ENCODE measurements around the gene CUL7. TPM values are rescaled to one million over a fixed set of nuclear protein-coding genes. Genes with fewer than 3 reads are reported as not detected.
"Not testable (repeated sequence)": the region's sequence is repeated elsewhere in the genome, so short reads cannot be mapped to it uniquely, and the experiment has no call there.

Gene CUL7
- total and polyA plus RNA-seq, 10 of the 15 experiments (the other 5 are each of a cell fraction or from before 2014, with no cell fraction given) = 0.66 to 18.4 (median 10.9) TPM

DNA sequence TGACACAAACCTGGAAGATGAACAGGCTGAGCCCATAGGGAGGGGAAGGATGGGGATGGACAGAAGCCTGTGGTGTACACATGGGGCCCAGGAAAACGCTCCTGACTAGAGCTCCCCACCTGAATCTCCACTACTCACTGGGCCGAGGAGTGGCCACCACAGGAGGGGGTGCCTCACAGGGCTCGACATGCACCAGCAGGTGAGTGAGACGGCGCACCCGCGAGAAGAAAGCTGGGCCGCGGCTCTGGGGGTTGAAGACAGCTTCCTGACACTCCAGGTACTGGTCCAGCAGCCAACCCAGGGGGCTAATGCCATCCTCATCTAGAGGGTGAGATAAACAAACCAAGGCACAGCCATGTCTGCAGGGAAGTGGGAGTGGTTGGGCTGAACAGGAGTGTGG lies 10.3 kb downstream of the CUL7 start:
- ChIA-PET POLR2A (interaction anchor here (0.6 kb wide), 1 partner anchor 127 kb away, joined by 5 read pairs; no protein-coding TSS in a partner anchor), RAD21 (ENCODE audit: unreplicated experiment) (no interaction called here), CTCF (no interaction called here), SMC1A (ENCODE audit: uncharacterized antibody, unreplicated experiment) (no interaction called here)
- 99% methylated on average over 9 of the region's 9 CpGs for WGBS (ENCODE audit: insufficient coverage, insufficient replicate concordance, low lambda C conversion rate, missing lambda C conversion rate)
- Histone ChIP-seq H3K9me3 (replicated peaks; ENCODE audit: control insufficient read depth, insufficient read depth, low read length) (no peaks in the 10 kb centered on the region), H3K79me2 (ENCODE audit: control insufficient read depth, insufficient read depth, low read length) (no peaks in the 10 kb centered on the region), H3K27ac (ENCODE audit: control insufficient read depth, insufficient read depth) (no peak overlapping the region), H3K27me3 (replicated peaks in 1 of 2; ENCODE audit: control insufficient read depth in 2 of 2, insufficient read depth in 2 of 2, low read length in 1 of 2) (no peaks in the 10 kb centered on the region), H2AFZ (ENCODE audit: control insufficient read depth, low read depth, low read length) (no peak overlapping the region), H4K20me1 (ENCODE audit: control insufficient read depth, insufficient read depth) (no peaks in the 10 kb centered on the region), H3K4me3 (no peak overlapping the region), H3K36me3 (ENCODE audit: control insufficient read depth in 2 of 2, insufficient read depth in 2 of 2, low read length in 1 of 2) (peaks cover 6 to 21% of the 10 kb centered on the region in 2 experiments; a peak in 3 of 4 replicates), H3K9ac (ENCODE audit: control insufficient read depth, insufficient read depth, low read length) (no peak overlapping the region), H3K4me2 (ENCODE audit: control insufficient read depth, insufficient read depth) (no peak overlapping the region), H3K4me1 (ENCODE audit: control insufficient read depth, insufficient read depth, low read length) (no peaks in the 10 kb centered on the region)
- TF ChIP-seq, protein P1, sequence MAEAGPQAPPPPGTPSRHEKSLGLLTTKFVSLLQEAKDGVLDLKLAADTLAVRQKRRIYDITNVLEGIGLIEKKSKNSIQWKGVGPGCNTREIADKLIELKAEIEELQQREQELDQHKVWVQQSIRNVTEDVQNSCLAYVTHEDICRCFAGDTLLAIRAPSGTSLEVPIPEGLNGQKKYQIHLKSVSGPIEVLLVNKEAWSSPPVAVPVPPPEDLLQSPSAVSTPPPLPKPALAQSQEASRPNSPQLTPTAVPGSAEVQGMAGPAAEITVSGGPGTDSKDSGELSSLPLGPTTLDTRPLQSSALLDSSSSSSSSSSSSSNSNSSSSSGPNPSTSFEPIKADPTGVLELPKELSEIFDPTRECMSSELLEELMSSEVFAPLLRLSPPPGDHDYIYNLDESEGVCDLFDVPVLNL (IDR thresholded peaks at IDR 0.05; ENCODE audit: low read depth, low read length) = no peak
- TF ChIP-seq NRF1 (conservative IDR thresholded peaks at IDR 0.05; ENCODE audit: low read depth, low read length) = no peak
- TF ChIP-seq FOXK2 (IDR thresholded peaks at IDR 0.05) = no peak
- no peak for TF ChIP-seq YY1 (IDR thresholded peaks at IDR 0.05; ENCODE audit: low read depth, low read length)
- no TSS peak for BruUV-seq (replicated peaks)
- in situ Hi-C loops (cut with MboI) = no loop called here
- DNase-seq (ENCODE audit: low read depth, low spot score) = no peak
- intact Hi-C loops (cut with micrococcal nuclease; ENCODE audit: unreplicated experiment) = no loop called here
- FAIRE-seq = no peak
- no peak for ATAC-seq

DNA sequence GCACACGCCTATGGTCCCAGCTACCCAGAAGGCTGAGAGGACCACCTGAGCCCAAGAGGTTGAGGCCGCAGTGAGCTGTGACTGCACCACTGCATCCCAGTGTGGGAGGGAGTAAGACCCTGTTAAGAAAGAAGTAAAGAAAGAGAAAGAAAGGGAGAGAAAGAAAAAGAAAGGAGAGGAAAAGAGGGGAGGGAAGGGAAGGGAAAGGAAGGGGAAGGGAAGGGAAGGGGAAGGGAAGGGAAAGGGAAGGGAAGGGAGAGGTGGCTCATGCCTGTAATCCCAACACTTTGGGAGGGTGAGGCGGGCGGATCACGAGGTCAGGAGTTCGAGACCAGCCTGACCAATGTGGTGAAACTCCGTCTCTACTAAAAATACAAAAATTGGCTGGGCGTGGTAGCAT lies 12.2 kb downstream of the CUL7 start:
- DNase-seq (ENCODE audit: low read depth, low spot score); in situ Hi-C loops (cut with MboI); FAIRE-seq; SMC1A ChIA-PET (ENCODE audit: uncharacterized antibody, unreplicated experiment); H3K4me1 ChIP-seq (ENCODE audit: control insufficient read depth, insufficient read depth, low read length); H4K20me1 ChIP-seq (ENCODE audit: control insufficient read depth, insufficient read depth); H3K9ac ChIP-seq (ENCODE audit: control insufficient read depth, insufficient read depth, low read length); BruUV-seq (replicated peaks); H3K27me3 ChIP-seq (replicated peaks in 1 of 2; ENCODE audit: control insufficient read depth in 2 of 2, insufficient read depth in 2 of 2, low read length in 1 of 2); RAD21 ChIA-PET (ENCODE audit: unreplicated experiment); intact Hi-C loops (cut with micrococcal nuclease; ENCODE audit: unreplicated experiment); H3K9me3 ChIP-seq (replicated peaks; ENCODE audit: control insufficient read depth, insufficient read depth, low read length); H3K4me2 ChIP-seq (ENCODE audit: control insufficient read depth, insufficient read depth); H3K4me3 ChIP-seq; H2AFZ ChIP-seq (ENCODE audit: control insufficient read depth, low read depth, low read length); ATAC-seq; CTCF ChIA-PET; H3K27ac ChIP-seq (ENCODE audit: control insufficient read depth, insufficient read depth); H3K79me2 ChIP-seq (ENCODE audit: control insufficient read depth, insufficient read depth, low read length): not testable (repeated sequence)
- POLR2A ChIA-PET = interaction anchor here (0.5 kb wide), 1 partner anchor 51 kb away, joined by 5 read pairs; no protein-coding TSS in a partner anchor
- H3K36me3 ChIP-seq (ENCODE audit: control insufficient read depth in 2 of 2, insufficient read depth in 2 of 2, low read length in 1 of 2) = peaks cover 11 to 21% of the 10 kb centered on the region in 2 experiments
- 85% methylated on average over 8 of the region's 8 CpGs for WGBS (ENCODE audit: insufficient coverage, insufficient replicate concordance, low lambda C conversion rate, missing lambda C conversion rate)

Data from GM12878 (cell line).